ENCODE measurements around the gene RABGEF1. TPM values are rescaled to one million over a fixed set of nuclear protein-coding genes. Genes with fewer than 3 reads are reported as not detected.
A peak's percentile ranks its signal among the peaks of the same experiment; 100 is the strongest.
"Not testable (repeated sequence)": the region's sequence is repeated elsewhere in the genome, so short reads cannot be mapped to it uniquely, and the experiment has no call there.

Gene RABGEF1
- total and polyA plus RNA-seq, 2 donors (not counting 1 experiment from before 2014, with no cell fraction given), result 27.9 to 31.0 TPM

DNA sequence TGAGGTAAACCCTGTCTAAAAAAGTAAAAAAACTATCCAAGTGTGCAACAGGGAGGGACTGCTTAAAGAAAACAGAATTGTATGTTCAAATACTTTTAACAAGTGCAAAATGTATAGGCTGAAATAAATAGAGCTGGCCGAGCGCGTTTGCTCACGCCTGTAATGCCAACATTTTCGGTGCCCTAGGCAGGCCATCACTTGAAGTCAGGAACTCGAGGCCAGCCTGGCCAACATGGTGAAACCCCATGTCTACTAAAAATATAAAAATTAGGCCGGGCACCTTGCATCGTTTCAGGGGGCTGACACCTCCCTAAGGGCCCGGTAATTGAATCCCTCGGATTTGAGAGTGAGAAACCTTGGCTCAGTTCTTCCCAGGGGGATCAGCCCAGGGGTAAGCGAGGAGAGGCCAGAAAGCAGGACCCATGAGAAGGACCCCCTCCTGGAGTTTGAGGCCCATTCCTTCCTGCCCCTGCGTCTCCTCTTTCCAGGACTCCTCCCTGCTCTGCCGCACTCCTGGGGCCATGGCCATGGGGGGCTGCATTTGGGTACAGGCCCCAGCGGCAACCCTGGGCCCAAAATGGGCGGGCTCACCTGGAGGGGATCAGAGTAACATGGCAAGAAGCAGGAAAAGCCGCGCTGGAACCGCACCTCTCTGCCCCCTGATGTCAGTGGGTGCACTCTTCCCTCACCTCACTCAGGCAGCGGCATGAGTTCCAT lies 105.0 kb downstream of the RABGEF1 start:
- peak overlapping the region; percentile 100 for H2AFZ ChIP-seq (ENCODE audit: insufficient read depth, low read depth, low read length, poor library complexity, severe bottlenecking)
- TF ChIP-seq, protein P1, sequence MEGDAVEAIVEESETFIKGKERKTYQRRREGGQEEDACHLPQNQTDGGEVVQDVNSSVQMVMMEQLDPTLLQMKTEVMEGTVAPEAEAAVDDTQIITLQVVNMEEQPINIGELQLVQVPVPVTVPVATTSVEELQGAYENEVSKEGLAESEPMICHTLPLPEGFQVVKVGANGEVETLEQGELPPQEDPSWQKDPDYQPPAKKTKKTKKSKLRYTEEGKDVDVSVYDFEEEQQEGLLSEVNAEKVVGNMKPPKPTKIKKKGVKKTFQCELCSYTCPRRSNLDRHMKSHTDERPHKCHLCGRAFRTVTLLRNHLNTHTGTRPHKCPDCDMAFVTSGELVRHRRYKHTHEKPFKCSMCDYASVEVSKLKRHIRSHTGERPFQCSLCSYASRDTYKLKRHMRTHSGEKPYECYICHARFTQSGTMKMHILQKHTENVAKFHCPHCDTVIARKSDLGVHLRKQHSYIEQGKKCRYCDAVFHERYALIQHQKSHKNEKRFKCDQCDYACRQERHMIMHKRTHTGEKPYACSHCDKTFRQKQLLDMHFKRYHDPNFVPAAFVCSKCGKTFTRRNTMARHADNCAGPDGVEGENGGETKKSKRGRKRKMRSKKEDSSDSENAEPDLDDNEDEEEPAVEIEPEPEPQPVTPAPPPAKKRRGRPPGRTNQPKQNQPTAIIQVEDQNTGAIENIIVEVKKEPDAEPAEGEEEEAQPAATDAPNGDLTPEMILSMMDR (IDR thresholded peaks at IDR 0.05), result no peak
- peak overlapping the region; percentile 89 to 100 for H3K27ac ChIP-seq (ENCODE audit: low read length in 2 of 2)
- ATAC-seq (ENCODE audit: low read depth) (no peak), DNase-seq (no peak)
- H3K9me3 ChIP-seq (ENCODE audit: control extremely low read depth in 1 of 3, control insufficient read depth in 2 of 3, insufficient read depth in 1 of 3, low read length in 2 of 3), result no peaks in the 10 kb centered on the region
- ChIA-PET POLR2A (interaction anchor here (0.7 to 1.9 kb wide), 3 partner anchors 150 to 352 kb away, joined by 3 to 14 read pairs (median 7); partner anchors contain the start of gene SBDS), CTCF (interaction anchor here (1.4 kb wide), 1 partner anchor 76 kb away, joined by 6 read pairs; no protein-coding TSS in a partner anchor)
- intact Hi-C loops (cut with micrococcal nuclease), result loop anchor here (1.0 to 5.0 kb wide), 4 partner anchors 105 to 1093 kb away; partner anchors contain the start of genes KCTD7 and RABGEF1
- Mint-ChIP-seq H3K4me1 (peaks cover 23% of the 10 kb centered on the region), H3K4me3 (peak overlapping the region; percentile 95), H3K9me3 (ENCODE audit: insufficient read depth) (no peaks in the 10 kb centered on the region), H3K27me3 (no peaks in the 10 kb centered on the region), H3K27ac (peak overlapping the region; percentile 100)
- H4K20me1 ChIP-seq (ENCODE audit: control insufficient read depth, insufficient read depth, low read length, poor library complexity, severe bottlenecking), result no peaks in the 10 kb centered on the region
- peak overlapping the region; percentile 98 for H3K4me2 ChIP-seq (replicated peaks; ENCODE audit: low read depth, low read length, poor library complexity, severe bottlenecking)
- H3K4me1 ChIP-seq (ENCODE audit: control insufficient read depth in 2 of 2, insufficient read depth in 2 of 2, low read length in 2 of 2), result peaks cover 13 to 16% of the 10 kb centered on the region in 2 donors
- 82% methylated on average over 18 of the region's 19 CpGs for WGBS (ENCODE audit: insufficient coverage)
- no peaks in the 10 kb centered on the region for H3K36me3 ChIP-seq (replicated peaks in 1 of 2; ENCODE audit: control extremely low read depth in 1 of 2, control insufficient read depth in 1 of 2, extremely low read depth in 1 of 2, insufficient read depth in 2 of 2, low read length in 1 of 2)
- H3K9ac ChIP-seq (ENCODE audit: low read length), result peak overlapping the region; percentile 97
- H3K4me3 ChIP-seq (ENCODE audit: control extremely low read depth in 1 of 5, extremely low read depth in 1 of 5, insufficient read depth in 1 of 5, low read depth in 2 of 5, low read length in 4 of 5), result peak overlapping the region; percentile 72 to 93 (median 89)
- peaks cover 12% of the 10 kb centered on the region for H3K79me2 ChIP-seq (ENCODE audit: control insufficient read depth, insufficient read depth, low read length)
- no peaks in the 10 kb centered on the region for H3K27me3 ChIP-seq (replicated peaks in 1 of 4; ENCODE audit: control extremely low read depth in 1 of 4, control insufficient read depth in 3 of 4, insufficient read depth in 4 of 4, low read length in 3 of 4)

- peak; percentile 17 for DNase-seq
- H3K4me3 ChIP-seq (ENCODE audit: control extremely low read depth in 1 of 5, extremely low read depth in 1 of 5, insufficient read depth in 1 of 5, low read depth in 2 of 5, low read length in 4 of 5); H3K27me3 Mint-ChIP-seq; H3K27me3 ChIP-seq (replicated peaks in 1 of 4; ENCODE audit: control extremely low read depth in 1 of 4, control insufficient read depth in 3 of 4, insufficient read depth in 4 of 4, low read length in 3 of 4); H2AFZ ChIP-seq (ENCODE audit: insufficient read depth, low read depth, low read length, poor library complexity, severe bottlenecking); H4K20me1 ChIP-seq (ENCODE audit: control insufficient read depth, insufficient read depth, low read length, poor library complexity, severe bottlenecking); POLR2A ChIA-PET; H3K4me2 ChIP-seq (replicated peaks; ENCODE audit: low read depth, low read length, poor library complexity, severe bottlenecking); H3K9ac ChIP-seq (ENCODE audit: low read length); H3K9me3 Mint-ChIP-seq (ENCODE audit: insufficient read depth); CTCF ChIA-PET; ATAC-seq (ENCODE audit: low read depth); H3K36me3 ChIP-seq (replicated peaks in 1 of 2; ENCODE audit: control extremely low read depth in 1 of 2, control insufficient read depth in 1 of 2, extremely low read depth in 1 of 2, insufficient read depth in 2 of 2, low read length in 1 of 2); H3K9me3 ChIP-seq (ENCODE audit: control extremely low read depth in 1 of 3, control insufficient read depth in 2 of 3, insufficient read depth in 1 of 3, low read length in 2 of 3): not testable (repeated sequence)
- 100% methylated on average over 2 of the region's 4 CpGs for WGBS (ENCODE audit: insufficient coverage)
- Mint-ChIP-seq H3K27ac (peak overlapping the region; percentile 88), H3K4me3 (peak overlapping the region; percentile 75), H3K4me1 (peaks cover 23% of the 10 kb centered on the region)
- Histone ChIP-seq H3K4me1 (ENCODE audit: control insufficient read depth in 2 of 2, insufficient read depth in 2 of 2, low read length in 2 of 2) (peaks cover 13 to 16% of the 10 kb centered on the region in 2 donors), H3K79me2 (ENCODE audit: control insufficient read depth, insufficient read depth, low read length) (peaks cover 12% of the 10 kb centered on the region), H3K27ac (ENCODE audit: low read length in 2 of 2) (peak overlapping the region in 1 of 2 donors; percentile 100)
- intact Hi-C loops (cut with micrococcal nuclease), result loop anchor here (5.0 kb wide), 1 partner anchor 1094 kb away; no protein-coding TSS in a partner anchor
Observed at GRCh38 chr7:66846096-66846445, 105.5 kb downstream of the RABGEF1 start.

GRCh38 chr7:66847523-66847855 lies 107.0 kb downstream of the RABGEF1 start:
- H3K27me3 ChIP-seq (replicated peaks in 1 of 4; ENCODE audit: control extremely low read depth in 1 of 4, control insufficient read depth in 3 of 4, insufficient read depth in 4 of 4, low read length in 3 of 4); H2AFZ ChIP-seq (ENCODE audit: insufficient read depth, low read depth, low read length, poor library complexity, severe bottlenecking); H3K27ac ChIP-seq (ENCODE audit: low read length in 2 of 2); H3K9ac ChIP-seq (ENCODE audit: low read length); H3K9me3 ChIP-seq (ENCODE audit: control extremely low read depth in 1 of 3, control insufficient read depth in 2 of 3, insufficient read depth in 1 of 3, low read length in 2 of 3); H3K36me3 ChIP-seq (replicated peaks in 1 of 2; ENCODE audit: control extremely low read depth in 1 of 2, control insufficient read depth in 1 of 2, extremely low read depth in 1 of 2, insufficient read depth in 2 of 2, low read length in 1 of 2); ATAC-seq (ENCODE audit: low read depth); H3K4me3 ChIP-seq (ENCODE audit: control extremely low read depth in 1 of 5, extremely low read depth in 1 of 5, insufficient read depth in 1 of 5, low read depth in 2 of 5, low read length in 4 of 5); H3K4me2 ChIP-seq (replicated peaks; ENCODE audit: low read depth, low read length, poor library complexity, severe bottlenecking); H4K20me1 ChIP-seq (ENCODE audit: control insufficient read depth, insufficient read depth, low read length, poor library complexity, severe bottlenecking); H3K27me3 Mint-ChIP-seq; CTCF ChIA-PET; DNase-seq; H3K4me3 Mint-ChIP-seq; H3K9me3 Mint-ChIP-seq (ENCODE audit: insufficient read depth): not testable (repeated sequence)
- POLR2A ChIA-PET, result interaction anchor here (0.6 kb wide), 1 partner anchor 148 kb away, joined by 4 read pairs; no protein-coding TSS in a partner anchor
- peaks cover 12% of the 10 kb centered on the region for H3K79me2 ChIP-seq (ENCODE audit: control insufficient read depth, insufficient read depth, low read length)
- peak overlapping the region; percentile 32 for H3K27ac Mint-ChIP-seq
- no CpG with 5 or more reads among the region's 2 CpGs for WGBS (ENCODE audit: insufficient coverage)
- peaks cover 13 to 16% of the 10 kb centered on the region in 2 donors for H3K4me1 ChIP-seq (ENCODE audit: control insufficient read depth in 2 of 2, insufficient read depth in 2 of 2, low read length in 2 of 2)
- intact Hi-C loops (cut with micrococcal nuclease), result loop anchor here (5.0 kb wide), 1 partner anchor 1095 kb away; no protein-coding TSS in a partner anchor
- peaks cover 23% of the 10 kb centered on the region for H3K4me1 Mint-ChIP-seq
